Measurements from ENCODE around the gene NLGN1. TPM values are rescaled to one million over a fixed set of nuclear protein-coding genes. Genes with fewer than 3 reads are reported as not detected.
A peak's percentile ranks its signal among the peaks of the same experiment; 100 is the strongest.

The NLGN1 gene
- total RNA-seq, 1 donor from 2014 or later = 9.5 TPM

- DNase-seq = no peak
Observed at GRCh38 chr3:174232658-174233429, 835.3 kb downstream of the NLGN1 start.

GRCh38 chr3:174233511-174233910 is 836.0 kb downstream of the NLGN1 start:
- no peak for DNase-seq

GRCh38 chr3:174242311-174243041 is 844.9 kb downstream of the NLGN1 start:
- no peak for DNase-seq

- DNase-seq = no peak
Observed at GRCh38 chr3:174243171-174243570, 845.6 kb downstream of the NLGN1 start.

- no peak for DNase-seq
Observed at GRCh38 chr3:174247687-174248152, 850.2 kb downstream of the NLGN1 start.

GRCh38 chr3:174251681-174252080 is 854.1 kb downstream of the NLGN1 start:
- peak; percentile 17 for DNase-seq

GRCh38 chr3:174253196-174253823 is 855.8 kb downstream of the NLGN1 start:
- no peak for DNase-seq

GRCh38 chr3:174253940-174254339 is 856.4 kb downstream of the NLGN1 start:
- DNase-seq = no peak

- DNase-seq = no peak
Observed at GRCh38 chr3:174255454-174255853, 857.9 kb downstream of the NLGN1 start.

GRCh38 chr3:174266476-174266875 is 868.9 kb downstream of the NLGN1 start:
- no peak for DNase-seq

GRCh38 chr3:174268061-174268460 is 870.5 kb downstream of the NLGN1 start:
- DNase-seq = no peak

- DNase-seq = no peak
Observed at GRCh38 chr3:174268586-174268985, 871.0 kb downstream of the NLGN1 start.

GRCh38 chr3:174270841-174271240 is 873.3 kb downstream of the NLGN1 start:
- no peak for DNase-seq

GRCh38 chr3:174275336-174275735 is 877.8 kb downstream of the NLGN1 start:
- no peak for DNase-seq

- DNase-seq = no peak
Observed at GRCh38 chr3:174276826-174277225, 879.3 kb downstream of the NLGN1 start.

- DNase-seq = no peak
Observed at GRCh38 chr3:174278094-174278493, 880.5 kb downstream of the NLGN1 start.

GRCh38 chr3:174280186-174280585 is 882.6 kb downstream of the NLGN1 start:
- no peak for DNase-seq

GRCh38 chr3:174285242-174285864 is 887.8 kb downstream of the NLGN1 start:
- no peak for DNase-seq

- peak; percentile 6 for DNase-seq
Observed at GRCh38 chr3:174287705-174288104, 890.2 kb downstream of the NLGN1 start.

GRCh38 chr3:174294616-174295015 is 897.1 kb downstream of the NLGN1 start:
- DNase-seq = no peak

- DNase-seq = no peak
Observed at GRCh38 chr3:174295306-174296092, 898.0 kb downstream of the NLGN1 start.

Measured in skin of body (tissue), 2 donors.